ENCODE measurements around the gene COL21A1.

COL21A1 gene

GRCh38 chr6:56199956-56200355 is 47.4 kb downstream of the COL21A1 start:
- intact Hi-C loops (cut with DNase I), result no loop called here
- no peak for DNase-seq

- DNase-seq, result peak in 2 of 10 donors; percentile 24
- intact Hi-C loops (cut with DNase I), result no loop called here
Observed at GRCh38 chr6:56193846-56194245, 53.5 kb downstream of the COL21A1 start.

- intact Hi-C loops (cut with DNase I), result no loop called here
Observed at GRCh38 chr6:56188429-56188828, 59.0 kb downstream of the COL21A1 start.

GRCh38 chr6:56187686-56188085 is 59.7 kb downstream of the COL21A1 start:
- intact Hi-C loops (cut with DNase I), result no loop called here
- no peak for DNase-seq

More at GRCh38 chr6:56188429-56188828, 59.0 kb downstream of the COL21A1 start:
- peak in 2 of 10 donors; percentile 61 to 69 for DNase-seq

- intact Hi-C loops (cut with DNase I), result no loop called here
- DNase-seq, result no peak
Observed at GRCh38 chr6:56176741-56177140, 70.6 kb downstream of the COL21A1 start.

GRCh38 chr6:56173228-56173627 is 74.2 kb downstream of the COL21A1 start:
- intact Hi-C loops (cut with DNase I), result no loop called here
- no peak for DNase-seq

- no peak for DNase-seq
- intact Hi-C loops (cut with DNase I), result no loop called here
Observed at GRCh38 chr6:56172144-56172543, 75.2 kb downstream of the COL21A1 start.

GRCh38 chr6:56169366-56169765 is 78.0 kb downstream of the COL21A1 start:
- no peak for DNase-seq
- intact Hi-C loops (cut with DNase I), result no loop called here

GRCh38 chr6:56168596-56168995 is 78.8 kb downstream of the COL21A1 start:
- no peak for DNase-seq
- intact Hi-C loops (cut with DNase I), result no loop called here

- intact Hi-C loops (cut with DNase I), result no loop called here
- no peak for DNase-seq
Observed at GRCh38 chr6:56162081-56162480, 85.3 kb downstream of the COL21A1 start.

- no peak for DNase-seq
- intact Hi-C loops (cut with DNase I), result no loop called here
Observed at GRCh38 chr6:56160489-56160888, 86.9 kb downstream of the COL21A1 start.

GRCh38 chr6:56158571-56158970 is 88.8 kb downstream of the COL21A1 start:
- no peak for DNase-seq
- intact Hi-C loops (cut with DNase I), result no loop called here

GRCh38 chr6:56156643-56157042 is 90.7 kb downstream of the COL21A1 start:
- intact Hi-C loops (cut with DNase I), result no loop called here
- no peak for DNase-seq

- no peak for DNase-seq
- intact Hi-C loops (cut with DNase I), result no loop called here
Observed at GRCh38 chr6:56155634-56156141, 91.7 kb downstream of the COL21A1 start.

GRCh38 chr6:56154076-56154475 is 93.3 kb downstream of the COL21A1 start:
- DNase-seq, result no peak
- intact Hi-C loops (cut with DNase I), result no loop called here

GRCh38 chr6:56152611-56153010 is 94.8 kb downstream of the COL21A1 start:
- intact Hi-C loops (cut with DNase I), result no loop called here
- DNase-seq, result no peak

- intact Hi-C loops (cut with DNase I), result no loop called here
- no peak for DNase-seq
Observed at GRCh38 chr6:56151609-56152224, 95.7 kb downstream of the COL21A1 start.

- intact Hi-C loops (cut with DNase I), result no loop called here
- DNase-seq, result no peak
Observed at GRCh38 chr6:56148488-56149186, 98.7 kb downstream of the COL21A1 start.

- intact Hi-C loops (cut with DNase I), result no loop called here
- no peak for DNase-seq
Observed at GRCh38 chr6:56147766-56148165, 99.6 kb downstream of the COL21A1 start.

GRCh38 chr6:56146086-56146485 is 101.3 kb downstream of the COL21A1 start:
- no peak for DNase-seq
- intact Hi-C loops (cut with DNase I), result no loop called here

GRCh38 chr6:56145616-56146015 is 101.8 kb downstream of the COL21A1 start:
- no peak for DNase-seq
- intact Hi-C loops (cut with DNase I), result no loop called here

Data from posterior cingulate gyrus (tissue), 11 donors.